GM12878 (cell line): Measurements from ENCODE around the gene SPATA19. TPM values are rescaled to one million over a fixed set of nuclear protein-coding genes. Genes with fewer than 3 reads are reported as not detected.

Source experiments
- ATAC-seq: fragments of 200-7000 bp; cut with Tn5 transposase; 3 replicates; pipeline ENCODE4 v1.9.1; 2020; ENCODE audit warnings: mild to moderate bottlenecking, moderate library complexity
- BruUV-seq: library from RNA; stranded (reverse); fragments of 400-500 nt; replicated peaks from 2 replicates; lab custom pipeline; 2021; lab: Mats Ljungman, UMichigan
- CTCF ChIA-PET: fragments of 300-600 bp; sonication (Branson Sonifier 250); formaldehyde crosslinking; extraction: SDS; loops from one replicate; lab custom pipeline; 2021; ENCODE audit warnings: inconsistent platforms; lab: Yijun Ruan, JAX
- POLR2A ChIA-PET: fragments of 350-600 bp; formaldehyde crosslinking; extraction: SDS; loops from one replicate; lab custom pipeline; 2021; ENCODE audit warnings: inconsistent platforms; lab: Charles Lee
- RAD21 ChIA-PET: fragments of 300-600 bp; sonication (Branson Sonifier 250); formaldehyde crosslinking; loops from one replicate; lab custom pipeline; 2023; ENCODE audit warnings: antibody characterized with exemption; ENCODE audit not compliant: unreplicated experiment; lab: Charles Lee
- SMC1A ChIA-PET: fragments of 300-600 bp; sonication (Branson Sonifier 250); formaldehyde crosslinking; loops from one replicate; lab custom pipeline; 2023; ENCODE audit not compliant: unreplicated experiment, uncharacterized antibody; lab: Charles Lee
- DNase-seq: peaks from one replicate; pipeline ENCODE4 v3.0.0-alpha.2; 2011; ENCODE audit warnings: low read depth, low spot score
- FAIRE-seq: peaks from 3 replicates; lab custom pipeline; 2011; peaks lifted over from hg19 to GRCh38; lab: Jason Lieb, UNC
- H2AFZ ChIP-seq: 2 replicates; pipeline ENCODE4 v1.6.0; 2011; ENCODE audit warnings: low read depth, low read length, control low read depth; ENCODE audit not compliant: control insufficient read depth
- H3K27ac ChIP-seq: 2 replicates; pipeline ENCODE4 v1.5.1; 2011; ENCODE audit warnings: control low read depth; ENCODE audit not compliant: control insufficient read depth, insufficient read depth
- H3K27me3 ChIP-seq, 2 experiments: replicated peaks in 1 of 2; 2 replicates each; pipeline versions ENCODE4 v1.6.0 to v1.6.1; 2011; ENCODE audit warnings: low read length in 1 of 2; ENCODE audit not compliant: control insufficient read depth in 2 of 2, insufficient read depth in 2 of 2
- H3K36me3 ChIP-seq, 2 experiments: 2 replicates each; pipeline ENCODE4 v1.5.1; 2011; ENCODE audit warnings: low read length in 1 of 2; ENCODE audit not compliant: control insufficient read depth in 2 of 2, insufficient read depth in 2 of 2
- H3K4me1 ChIP-seq: 2 replicates; pipeline ENCODE4 v1.6.1; 2011; ENCODE audit warnings: mild to moderate bottlenecking, low read length, moderate library complexity, mixed read lengths; ENCODE audit not compliant: control insufficient read depth, insufficient read depth
- H3K4me2 ChIP-seq: 2 replicates; pipeline ENCODE4 v1.6.0; 2011; ENCODE audit warnings: control low read depth; ENCODE audit not compliant: control insufficient read depth, insufficient read depth
- H3K4me3 ChIP-seq: fragments of 200-600 bp; sonication (generic); 2 replicates; pipeline ENCODE4 v1.5.1; 2016
- H3K79me2 ChIP-seq: 2 replicates; pipeline ENCODE4 v1.6.0; 2011; ENCODE audit warnings: low read length; ENCODE audit not compliant: control insufficient read depth, insufficient read depth
- H3K9ac ChIP-seq: 2 replicates; pipeline ENCODE4 v1.8.0; 2011; ENCODE audit warnings: low read length, control low read depth, mixed read lengths; ENCODE audit not compliant: control insufficient read depth, insufficient read depth
- H3K9me3 ChIP-seq: replicated peaks from 3 replicates; pipeline ENCODE4 v1.5.1; 2011; ENCODE audit warnings: mild to moderate bottlenecking, low read length; ENCODE audit not compliant: control insufficient read depth, insufficient read depth
- H4K20me1 ChIP-seq: 2 replicates; pipeline ENCODE4 v1.6.0; 2011; ENCODE audit not compliant: control insufficient read depth, insufficient read depth
- BCL3 ChIP-seq: IDR thresholded peaks from 2 replicates; pipeline ENCODE4 v1.6.1; 2011; ENCODE audit warnings: borderline replicate concordance, low read depth, mild to moderate bottlenecking, moderate library complexity, low read length; ENCODE audit not compliant: insufficient read depth, poor library complexity, severe bottlenecking
- BCLAF1 ChIP-seq: fragments of 450-650 bp; IDR thresholded peaks from 2 replicates; pipeline ENCODE4 v1.6.1; 2017; ENCODE audit warnings: antibody characterized with exemption, mild to moderate bottlenecking, moderate library complexity
- CHD2 ChIP-seq: IDR thresholded peaks from 2 replicates; pipeline ENCODE4 v1.6.1; 2011; ENCODE audit warnings: low read depth, low read length, improper control_type of control experiment, borderline replicate concordance
- E2F8 ChIP-seq: fragments of 450-650 bp; IDR thresholded peaks from 2 replicates; pipeline ENCODE4 v1.6.1; 2018; ENCODE audit warnings: mild to moderate bottlenecking, low read depth, moderate library complexity; ENCODE audit not compliant: partially characterized antibody
- EP300 ChIP-seq, 2 experiments: fragments of 150-350 bp in 1 of 2; IDR thresholded peaks; 2 replicates each; pipeline ENCODE4 v1.6.1; 2011 to 2012; ENCODE audit warnings: low read depth in 2 of 2, low read length in 2 of 2, borderline replicate concordance in 1 of 2, improper control_type of control experiment in 1 of 2, inconsistent platforms in 1 of 2; ENCODE audit not compliant: control insufficient read depth in 1 of 2
- POLR2AphosphoS2 ChIP-seq: IDR thresholded peaks from 2 replicates; pipeline ENCODE4 v1.6.1; 2011; ENCODE audit warnings: low read depth, mild to moderate bottlenecking, low read length, improper control_type of control experiment, moderate library complexity
- POU2F2 ChIP-seq: IDR thresholded peaks from 3 replicates; pipeline ENCODE4 v1.6.1; 2011; ENCODE audit warnings: low read depth, mild to moderate bottlenecking, low read length, borderline replicate concordance
- SMAD5 ChIP-seq: IDR thresholded peaks from 2 replicates; pipeline ENCODE4 v1.6.1; 2016; ENCODE audit warnings: antibody characterized with exemption, low read depth
- STAT3 ChIP-seq: IDR thresholded peaks from 2 replicates; pipeline ENCODE4 v1.6.1; 2011; ENCODE audit warnings: low read depth, low read length, improper control_type of control experiment
- TCF3 ChIP-seq: IDR thresholded peaks from 2 replicates; pipeline ENCODE4 v1.6.1; 2012; ENCODE audit warnings: low read depth, mild to moderate bottlenecking, low read length, borderline replicate concordance; ENCODE audit not compliant: insufficient read depth
- TCF7 ChIP-seq: IDR thresholded peaks from 2 replicates; pipeline ENCODE4 v1.6.1; 2014; ENCODE audit warnings: antibody characterized with exemption, borderline replicate concordance
- ZBED1 ChIP-seq: IDR thresholded peaks from 2 replicates; pipeline ENCODE4 v1.6.1; 2016; ENCODE audit warnings: borderline replicate concordance
- ZNF384 ChIP-seq: IDR thresholded peaks from 2 replicates; pipeline ENCODE4 v1.6.1; 2012; ENCODE audit warnings: low read depth, mild to moderate bottlenecking, low read length, improper control_type of control experiment, borderline replicate concordance
- WGBS: methylation state at CpG from one replicate; pipeline ENCODE4 v1.1.6; 2016; ENCODE audit warnings: low lambda C conversion rate; ENCODE audit not compliant: insufficient replicate concordance, insufficient coverage; ENCODE audit errors: missing lambda C conversion rate; 5-methylcytosine and 5-hydroxymethylcytosine counted together
- in situ Hi-C: fragments of 300-500 bp; cut with MboI; formaldehyde crosslinking; loops from 9 replicates; pipeline ENCODE4 v1.14.3; 2018; ENCODE audit warnings: mixed read lengths
- intact Hi-C: fragments of 100-400 bp; cut with micrococcal nuclease; formaldehyde crosslinking; loops from one replicate; pipeline ENCODE4 v1.14.2; 2022; ENCODE audit not compliant: unreplicated experiment
- polyA plus RNA-seq, 11 experiments: library from polyadenylated mRNA; depleted of rRNA in 4 of 11; unstranded in 6 of 11; stranded (reverse) in 5 of 11; fragments of >200 nt; fragmentation: Nextera tagmentation in 4 of 11; fragmentation: Illumina TruSeq in 1 of 11; extraction: Ambion mirVana in 4 of 11; extraction: Trizol in 1 of 11; gene quantifications; 1 replicate in 1 of 11; 2 replicates in 10 of 11; pipeline versions ENCODE4 v1.2.1 to v1.2.3, GENCODE V29; 2011 to 2016; ENCODE audit warnings: inconsistent platforms in 2 of 11, missing spikeins in 2 of 11, low read depth in 1 of 11
- total RNA-seq, 4 experiments: library from RNA; depleted of rRNA in 3 of 4; stranded (reverse); fragments of >200 nt in 3 of 4; fragmentation: Illumina TruSeq in 1 of 4; extraction: Trizol in 1 of 4; gene quantifications; 2 replicates each; pipeline versions ENCODE4 v1.2.1 to v1.2.3, GENCODE V29; 2013 to 2021

The SPATA19 gene
- total and polyA plus RNA-seq, 10 of the 15 experiments (the other 5 are each of a cell fraction or from before 2014, with no cell fraction given), result not detected

GRCh38 chr11:133892584-133893380 lies 47.5 kb upstream of the SPATA19 start (continued):
- TF ChIP-seq BCLAF1 (no peak), ZNF384 (no peak)

GRCh38 chr11:133892126-133892525 lies 46.8 kb upstream of the SPATA19 start:
- CTCF ChIA-PET, result interaction anchor here (0.7 kb wide), 1 partner anchor 9 kb away, joined by 4 read pairs; no protein-coding TSS in a partner anchor
- no peaks in the 10 kb centered on the region for H3K36me3 ChIP-seq
- WGBS, result 43% methylated on average over 6 of the region's 8 CpGs
- TF ChIP-seq ZBED1 (no peak), CHD2 (no peak), TCF3 (no peak), POU2F2 (no peak), TCF7 (no peak), STAT3 (no peak), POLR2AphosphoS2 (no peak), E2F8 (no peak), EP300 (IDR thresholded peaks at IDR 0.05; ENCODE audit: borderline replicate concordance in 1 of 2, control insufficient read depth in 1 of 2, low read depth in 2 of 2, low read length in 2 of 2) (no peak), BCL3 (no peak), SMAD5 (no peak)
- TF ChIP-seq, all 136 proteins: peak for 0
- RAD21 ChIA-PET, result no interaction called here
- no peak overlapping the region for H3K4me3 ChIP-seq
- no peak for DNase-seq
- no peaks in the 10 kb centered on the region; the same call in 2 of the 3 replicates for H3K9me3 ChIP-seq
- SMC1A ChIA-PET, result interaction anchor here (0.7 kb wide), 1 partner anchor 380 kb away, joined by 3 read pairs; no protein-coding TSS in a partner anchor
- no peak overlapping the region for H3K4me2 ChIP-seq
- POLR2A ChIA-PET, result no interaction called here
- peaks cover 11% of the 10 kb centered on the region for H3K4me1 ChIP-seq
- H3K9ac ChIP-seq, result no peak overlapping the region
- in situ Hi-C loops (no loop called here), intact Hi-C loops (no loop called here)
- no peaks in the 10 kb centered on the region; a peak in 1 of 4 replicates for H3K27me3 ChIP-seq
- ATAC-seq, result no peak
- no peak overlapping the region for H3K27ac ChIP-seq
- H4K20me1 ChIP-seq, result no peaks in the 10 kb centered on the region
- FAIRE-seq, result no peak
- H3K79me2 ChIP-seq, result no peaks in the 10 kb centered on the region
- no TSS peak for BruUV-seq
- H2AFZ ChIP-seq, result no peak overlapping the region
